ENCODE measurements around the gene KPNB1.

The KPNB1 gene

DNA sequence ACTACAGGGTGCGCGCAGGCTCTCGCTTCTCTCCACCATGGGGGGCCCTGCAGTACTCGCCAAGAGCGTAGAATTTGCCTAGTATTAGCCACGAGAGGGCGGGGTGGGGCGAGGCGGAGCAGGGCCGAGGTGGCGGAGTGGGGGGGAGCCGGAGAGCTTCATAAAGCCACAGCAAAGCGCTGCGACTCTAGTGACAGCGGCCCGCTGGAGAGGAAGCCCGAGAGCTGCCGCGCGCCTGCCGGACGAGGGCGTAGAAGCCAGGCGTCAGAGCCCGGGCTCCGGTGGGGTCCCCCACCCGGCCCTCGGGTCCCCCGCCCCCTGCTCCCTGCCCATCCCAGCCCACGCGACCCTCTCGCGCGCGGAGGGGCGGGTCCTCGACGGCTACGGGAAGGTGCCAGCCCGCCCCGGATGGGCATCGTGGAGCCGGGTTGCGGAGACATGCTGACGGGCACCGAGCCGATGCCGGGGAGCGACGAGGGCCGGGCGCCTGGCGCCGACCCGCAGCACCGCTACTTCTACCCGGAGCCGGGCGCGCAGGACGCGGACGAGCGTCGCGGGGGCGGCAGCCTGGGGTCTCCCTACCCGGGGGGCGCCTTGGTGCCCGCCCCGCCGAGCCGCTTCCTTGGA is 83.4 kb downstream of the KPNB1 start, which contains the start of gene TBX21:
TBX21 (plus strand) TSS at position 190 of the 627 bp plus-strand sequence; CDS start at position 409, 219 bp downstream.
- peak; percentile 18 for DNase-seq

DNA sequence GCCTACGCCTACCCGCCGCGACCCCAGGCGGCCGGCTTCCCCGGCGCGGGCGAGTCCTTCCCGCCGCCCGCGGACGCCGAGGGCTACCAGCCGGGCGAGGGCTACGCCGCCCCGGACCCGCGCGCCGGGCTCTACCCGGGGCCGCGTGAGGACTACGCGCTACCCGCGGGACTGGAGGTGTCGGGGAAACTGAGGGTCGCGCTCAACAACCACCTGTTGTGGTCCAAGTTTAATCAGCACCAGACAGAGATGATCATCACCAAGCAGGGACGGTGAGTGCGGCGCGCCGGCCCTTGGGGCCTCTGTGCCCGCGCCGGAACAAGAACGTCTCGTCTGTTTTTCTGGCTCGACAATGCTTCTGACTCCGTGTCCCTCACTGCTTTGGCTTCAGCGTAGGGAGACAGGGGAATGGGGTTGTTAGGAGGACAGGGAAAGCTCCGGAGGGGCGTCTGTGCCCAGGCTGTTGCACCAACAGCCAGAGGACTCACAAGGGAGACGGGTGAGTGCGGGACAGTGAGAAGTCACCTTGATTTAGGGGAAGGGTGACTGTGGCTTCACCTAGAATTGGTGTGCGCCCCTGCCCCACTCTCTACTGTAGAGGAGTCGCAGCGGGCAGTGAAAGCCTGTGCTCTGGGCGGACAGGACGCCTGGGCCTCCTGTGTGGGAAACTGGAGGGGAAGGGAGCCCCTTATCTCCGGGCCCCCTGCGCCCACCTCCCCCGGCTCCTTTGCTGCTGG is 84.1 kb downstream of the KPNB1 start:
- no peak for DNase-seq

DNA sequence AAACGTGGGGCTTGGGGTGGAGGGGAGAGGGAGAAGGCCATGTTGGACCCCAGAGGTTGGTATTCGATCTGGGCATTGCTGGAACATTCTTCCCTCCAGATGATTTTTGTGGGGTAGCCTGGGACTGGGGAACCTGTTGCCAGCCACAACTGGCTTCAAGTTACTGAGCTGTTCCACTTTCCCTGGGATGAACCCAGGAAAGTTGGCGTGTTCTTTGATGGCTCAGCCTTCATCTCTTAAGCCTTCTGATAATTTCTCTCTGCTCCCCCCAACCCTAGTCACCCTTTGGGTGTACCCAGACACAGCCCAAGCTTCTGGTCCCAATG is 85.4 kb downstream of the KPNB1 start:
- DNase-seq = no peak

All from fibroblast of upper back skin (primary cell).